Endothelial cell of umbilical vein (primary cell): ENCODE results near the gene IL16.

ENCODE experiments used
- CTCF ChIP-seq, 2 donors: IDR thresholded peaks; 1 replicate in 1 of 2; 2 replicates in 1 of 2; pipeline ENCODE4 v1.5.1; 2011; ENCODE audit warnings: low read length in 2 of 2, mild to moderate bottlenecking in 2 of 2, moderate library complexity in 2 of 2, control low read depth in 1 of 2, inconsistent platforms in 1 of 2, low read depth in 1 of 2; ENCODE audit not compliant: insufficient read depth in 1 of 2; ENCODE audit errors: extremely low read depth in 1 of 2
- POLR2A ChIP-seq: IDR thresholded peaks from 2 replicates; pipeline ENCODE4 v1.6.1; 2012; ENCODE audit warnings: low read depth, mild to moderate bottlenecking, control low read depth, low read length

DNA sequence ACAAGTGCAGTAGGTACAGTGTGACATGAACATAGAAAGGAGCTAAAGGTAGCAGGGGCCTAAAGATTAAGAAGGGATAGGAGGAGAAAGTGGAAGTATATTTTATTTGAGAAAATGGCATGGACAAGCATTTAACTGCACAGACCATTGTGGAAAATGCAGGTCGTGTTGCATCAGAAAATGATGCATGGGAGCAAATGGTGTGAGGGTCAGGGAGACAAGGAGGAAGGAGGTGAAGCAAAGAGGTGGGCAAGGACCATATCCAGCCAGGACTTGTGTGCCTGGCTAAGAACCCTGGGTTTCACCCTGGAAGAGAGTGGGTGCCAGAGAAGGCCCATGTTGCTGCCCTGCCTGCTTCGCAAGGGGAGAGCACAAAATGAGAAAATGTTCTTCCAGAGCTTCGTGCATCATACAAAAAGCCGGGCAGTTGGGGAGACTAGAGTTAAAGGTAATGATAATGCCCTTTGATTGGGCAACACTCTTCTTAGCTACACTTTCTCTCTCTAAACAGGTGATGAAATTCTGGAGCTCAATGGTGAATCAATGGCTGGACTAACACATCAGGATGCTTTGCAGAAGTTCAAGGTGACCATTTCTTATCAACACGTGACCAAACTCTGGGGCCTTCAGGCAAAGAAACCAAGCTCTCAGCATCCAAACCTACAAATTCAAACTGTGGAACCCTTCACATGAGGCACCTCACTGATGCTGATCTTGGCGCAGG lies 81.8 kb downstream of the IL16 start:
- TF ChIP-seq CTCF (IDR thresholded peaks at IDR 0.05; ENCODE audit: extremely low read depth in 1 of 2, insufficient read depth in 1 of 2, low read depth in 1 of 2, low read length in 2 of 2), result no peak
- no peak for TF ChIP-seq POLR2A
